ENCODE measurements around the gene JTB.
A peak's percentile ranks its signal among the peaks of the same experiment; 100 is the strongest.
"Not testable (repeated sequence)": the region's sequence is repeated elsewhere in the genome, so short reads cannot be mapped to it uniquely, and the experiment has no call there.

The JTB gene

DNA sequence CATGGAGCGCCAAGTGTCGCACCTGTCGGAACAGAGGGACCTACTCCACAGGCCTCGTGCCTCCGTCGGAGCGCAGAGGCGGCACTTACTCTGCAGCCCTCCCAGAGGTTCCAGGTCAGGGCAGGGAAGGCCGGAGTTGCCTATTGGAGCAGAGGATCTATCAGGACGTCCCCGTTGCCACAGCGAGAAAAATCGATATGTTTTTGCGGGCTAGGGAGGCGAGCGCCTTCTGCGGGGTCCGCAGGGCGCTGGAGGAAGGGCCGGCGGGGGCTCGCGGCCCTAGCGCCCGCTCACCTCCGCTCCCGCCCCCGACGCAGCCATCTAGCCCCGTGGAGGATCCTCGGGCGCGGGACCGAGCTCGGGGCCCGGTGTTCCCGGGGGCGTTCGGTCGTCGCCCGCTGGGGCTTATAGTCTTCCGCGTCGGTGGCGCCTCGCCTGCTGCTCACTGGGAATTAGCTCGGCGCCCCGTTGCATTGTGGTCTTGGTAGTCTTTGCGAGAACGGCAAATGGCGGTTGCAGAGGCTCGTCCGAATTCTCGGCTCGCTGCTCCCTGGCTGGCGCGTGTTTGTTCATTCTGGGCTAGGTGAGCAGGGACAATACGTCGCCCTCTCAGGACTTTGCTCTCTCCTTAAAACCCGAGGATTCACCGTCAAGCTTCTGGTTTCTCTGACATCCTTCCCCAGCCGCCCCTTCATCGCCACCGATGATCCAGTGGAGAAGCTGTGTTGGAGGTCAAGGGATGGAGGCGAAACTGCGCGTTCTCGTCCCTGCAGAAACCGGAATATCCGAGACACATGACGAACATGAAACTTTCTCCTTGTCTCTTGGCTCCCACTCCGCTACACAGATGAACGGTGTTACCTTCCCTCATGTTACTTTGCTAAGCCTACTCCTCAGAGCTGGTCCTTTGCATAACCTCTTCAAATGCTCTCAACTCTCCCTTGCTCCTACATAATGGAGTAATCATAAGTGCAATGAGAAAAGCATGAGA lies at the start of gene JTB:
TSS of gene JTB (minus strand) at position 425 of the 991 bp plus-strand sequence. CDS start at position 3, 422 bp downstream.
- Histone ChIP-seq H3K27ac (ENCODE audit: low read depth, low read length) (peak within 1 kb of the TSS; percentile 79), H3K4me1 (ENCODE audit: control insufficient read depth, insufficient read depth, low read length) (peaks cover 2% of the 10 kb centered on the region; the same call in 1 of the 2 replicates), H3K36me3 (ENCODE audit: control insufficient read depth, insufficient read depth, low read length) (peaks cover 41% of the 10 kb centered on the region), H3K9me3 (ENCODE audit: control insufficient read depth, insufficient read depth, low read depth, low read length) (no peaks in the 10 kb centered on the region), H3K27me3 (ENCODE audit: control insufficient read depth, insufficient read depth, low read length) (no peaks in the 10 kb centered on the region), H3K9ac (ENCODE audit: low read length) (peak within 1 kb of the TSS; percentile 87), H3K4me3 (ENCODE audit: low read depth, low read length) (peak within 1 kb of the TSS; percentile 73)

DNA sequence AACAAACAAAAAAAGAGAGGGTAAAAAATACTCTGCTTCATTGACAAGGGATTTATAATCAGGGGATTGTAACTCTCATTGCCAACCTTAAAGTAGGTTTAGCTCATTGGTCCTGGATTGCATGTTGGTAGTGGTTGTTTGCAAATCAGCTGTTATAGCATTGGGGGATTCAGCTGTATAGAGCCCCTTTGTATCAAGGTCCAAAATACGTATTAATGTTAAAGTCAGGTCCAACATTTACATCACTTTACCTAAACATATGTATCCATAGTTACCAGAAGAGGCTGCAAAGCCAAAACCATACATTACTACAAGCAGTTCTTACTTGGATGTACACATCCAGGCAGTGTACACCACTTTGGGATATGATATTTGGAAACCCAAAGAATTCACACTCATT lies 42.5 kb upstream of the JTB start:
- Histone ChIP-seq H3K9me3 (ENCODE audit: control insufficient read depth, insufficient read depth, low read depth, low read length) (no peaks in the 10 kb centered on the region), H3K27me3 (ENCODE audit: control insufficient read depth, insufficient read depth, low read length) (no peaks in the 10 kb centered on the region), H3K36me3 (ENCODE audit: control insufficient read depth, insufficient read depth, low read length) (no peaks in the 10 kb centered on the region), H3K27ac (ENCODE audit: low read depth, low read length) (no peak overlapping the region), H3K9ac (ENCODE audit: low read length) (no peak overlapping the region), H3K4me1 (ENCODE audit: control insufficient read depth, insufficient read depth, low read length) (no peaks in the 10 kb centered on the region), H3K4me3 (ENCODE audit: low read depth, low read length) (no peak overlapping the region)

DNA sequence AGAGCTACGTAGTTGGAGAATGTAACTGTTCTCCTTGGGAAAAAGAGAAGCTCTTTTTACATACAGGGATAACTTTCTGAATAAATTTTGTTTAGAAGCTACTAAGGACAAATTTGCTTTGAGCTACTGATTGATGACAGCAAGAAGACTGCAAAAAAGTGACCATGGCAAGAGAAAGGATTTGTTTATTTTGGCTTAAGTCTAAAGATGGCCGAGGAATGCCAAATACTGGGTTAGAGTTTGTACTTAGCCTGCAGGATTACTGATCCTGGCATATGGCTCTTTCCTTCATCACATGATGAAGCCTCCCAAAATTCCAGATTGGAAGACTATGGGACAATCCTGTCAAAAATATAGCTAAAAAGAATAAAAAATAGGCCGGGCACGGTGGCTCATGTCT lies 41.8 kb upstream of the JTB start:
- H3K9ac ChIP-seq (ENCODE audit: low read length) = no peak overlapping the region
- no peak overlapping the region for H3K4me3 ChIP-seq (ENCODE audit: low read depth, low read length)
- no peaks in the 10 kb centered on the region for H3K4me1 ChIP-seq (ENCODE audit: control insufficient read depth, insufficient read depth, low read length)
- H3K27ac ChIP-seq (ENCODE audit: low read depth, low read length) = no peak overlapping the region
- no peaks in the 10 kb centered on the region for H3K27me3 ChIP-seq (ENCODE audit: control insufficient read depth, insufficient read depth, low read length)
- no peaks in the 10 kb centered on the region for H3K9me3 ChIP-seq (ENCODE audit: control insufficient read depth, insufficient read depth, low read depth, low read length)
- no peaks in the 10 kb centered on the region for H3K36me3 ChIP-seq (ENCODE audit: control insufficient read depth, insufficient read depth, low read length)

DNA sequence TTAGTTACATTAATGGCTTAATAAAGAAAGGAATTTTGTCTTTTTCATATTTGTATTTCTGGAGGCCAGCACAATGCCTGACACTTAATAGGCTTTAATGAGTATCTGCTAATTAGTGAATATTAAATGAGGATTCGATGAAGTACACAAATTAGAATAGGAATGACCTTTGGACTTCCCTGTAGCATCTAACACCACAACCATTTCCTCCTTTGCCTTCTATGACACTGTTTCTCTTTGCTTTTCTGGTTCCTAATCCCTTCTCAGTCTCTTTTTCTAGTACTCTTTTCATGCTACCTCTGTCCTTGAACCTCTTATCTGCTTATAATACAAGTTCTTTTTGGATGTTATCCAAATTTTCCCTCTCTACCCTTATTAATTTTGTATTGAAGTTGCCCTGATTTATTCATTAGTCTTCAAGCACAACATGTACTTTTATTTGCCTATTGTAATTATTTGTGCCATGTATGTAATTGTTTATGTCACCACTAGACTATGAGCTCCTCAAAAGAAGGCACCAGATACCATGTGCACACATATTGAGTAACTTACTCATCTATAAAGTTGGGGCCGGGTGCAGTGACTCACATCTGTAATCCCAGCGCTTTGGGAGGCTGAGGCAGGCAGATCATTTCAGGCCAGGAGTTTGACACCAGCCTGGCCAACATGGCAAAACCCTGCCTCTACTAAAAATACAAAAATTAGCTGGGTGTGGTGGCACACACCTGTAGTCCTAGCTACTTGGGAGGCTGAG lies 36.9 kb upstream of the JTB start:
- no peak overlapping the region for H3K4me3 ChIP-seq (ENCODE audit: low read depth, low read length)
- no peak overlapping the region for H3K9ac ChIP-seq (ENCODE audit: low read length)
- no peaks in the 10 kb centered on the region for H3K36me3 ChIP-seq (ENCODE audit: control insufficient read depth, insufficient read depth, low read length)
- H3K4me1 ChIP-seq (ENCODE audit: control insufficient read depth, insufficient read depth, low read length) = no peaks in the 10 kb centered on the region
- H3K27me3 ChIP-seq (ENCODE audit: control insufficient read depth, insufficient read depth, low read length) = no peaks in the 10 kb centered on the region
- H3K9me3 ChIP-seq (ENCODE audit: control insufficient read depth, insufficient read depth, low read depth, low read length) = no peaks in the 10 kb centered on the region
- H3K27ac ChIP-seq (ENCODE audit: low read depth, low read length) = no peak overlapping the region

DNA sequence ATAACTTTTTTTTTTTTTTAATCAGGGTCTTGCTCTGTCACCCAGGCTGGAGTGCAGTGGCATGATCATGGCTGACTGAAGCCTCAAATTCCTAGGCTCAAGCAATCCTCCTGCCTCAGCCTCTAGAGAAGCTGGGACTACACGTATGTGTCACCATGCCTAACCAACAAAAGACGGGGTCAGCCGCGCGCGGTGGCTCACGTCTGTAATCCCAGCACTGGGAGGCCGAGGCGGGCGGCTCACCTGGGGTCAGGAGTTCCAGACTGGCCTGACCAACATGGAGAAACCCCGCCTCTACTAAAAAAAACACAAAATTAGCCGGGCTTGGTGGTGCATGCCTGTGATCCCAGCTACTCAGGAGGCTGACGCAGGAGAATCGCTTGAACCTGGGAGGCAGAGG lies 35.1 kb upstream of the JTB start:
- not testable (repeated sequence) for H3K4me3 ChIP-seq (ENCODE audit: low read depth, low read length); H3K36me3 ChIP-seq (ENCODE audit: control insufficient read depth, insufficient read depth, low read length); H3K27ac ChIP-seq (ENCODE audit: low read depth, low read length); H3K9me3 ChIP-seq (ENCODE audit: control insufficient read depth, insufficient read depth, low read depth, low read length); H3K27me3 ChIP-seq (ENCODE audit: control insufficient read depth, insufficient read depth, low read length); H3K9ac ChIP-seq (ENCODE audit: low read length); H3K4me1 ChIP-seq (ENCODE audit: control insufficient read depth, insufficient read depth, low read length)

DNA sequence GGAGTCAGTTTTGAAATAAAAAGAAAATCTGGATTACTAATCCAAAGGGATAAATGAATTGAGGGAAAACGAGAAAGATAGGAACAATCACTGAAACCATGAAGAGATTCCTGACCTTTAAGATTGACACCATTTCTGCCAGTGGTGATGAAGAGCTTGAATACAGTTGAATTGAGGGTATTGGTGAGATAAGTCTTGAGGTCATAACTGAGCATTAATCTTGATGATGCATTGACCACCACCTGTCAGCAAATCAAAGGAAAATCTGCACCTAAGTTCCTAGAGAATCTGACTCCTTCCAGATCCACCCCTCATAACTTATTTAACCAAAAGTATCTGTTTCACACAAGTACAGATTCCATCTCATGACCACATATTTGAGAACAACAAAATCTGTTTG lies 34.7 kb upstream of the JTB start:
- H3K4me3 ChIP-seq (ENCODE audit: low read depth, low read length) = no peak overlapping the region
- H3K4me1 ChIP-seq (ENCODE audit: control insufficient read depth, insufficient read depth, low read length) = no peaks in the 10 kb centered on the region
- no peak overlapping the region for H3K9ac ChIP-seq (ENCODE audit: low read length)
- H3K27me3 ChIP-seq (ENCODE audit: control insufficient read depth, insufficient read depth, low read length) = no peaks in the 10 kb centered on the region
- H3K9me3 ChIP-seq (ENCODE audit: control insufficient read depth, insufficient read depth, low read depth, low read length) = no peaks in the 10 kb centered on the region
- no peaks in the 10 kb centered on the region for H3K36me3 ChIP-seq (ENCODE audit: control insufficient read depth, insufficient read depth, low read length)
- no peak overlapping the region for H3K27ac ChIP-seq (ENCODE audit: low read depth, low read length)

DNA sequence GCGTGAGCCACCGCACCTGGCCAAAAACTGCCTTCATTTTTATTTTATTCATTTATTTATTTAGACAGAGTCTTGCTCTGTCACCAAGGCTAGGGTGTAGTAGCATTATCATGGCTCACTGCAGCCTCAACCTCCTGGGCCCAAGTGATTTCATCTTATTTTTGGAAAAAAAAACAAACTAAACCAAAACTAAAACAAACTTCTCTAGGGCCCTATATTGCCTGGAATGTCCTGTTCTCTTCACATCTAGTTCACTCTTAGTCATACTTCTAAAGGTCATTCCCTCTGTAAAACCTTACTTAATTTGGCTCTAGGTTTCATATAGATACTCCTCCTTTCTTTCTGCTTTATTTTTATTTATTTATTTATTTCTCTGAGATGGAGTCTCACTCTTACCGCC lies 28.7 kb upstream of the JTB start:
- no peaks in the 10 kb centered on the region for H3K9me3 ChIP-seq (ENCODE audit: control insufficient read depth, insufficient read depth, low read depth, low read length)
- H3K9ac ChIP-seq (ENCODE audit: low read length) = no peak overlapping the region
- H3K4me3 ChIP-seq (ENCODE audit: low read depth, low read length) = no peak overlapping the region
- no peaks in the 10 kb centered on the region for H3K36me3 ChIP-seq (ENCODE audit: control insufficient read depth, insufficient read depth, low read length)
- H3K27ac ChIP-seq (ENCODE audit: low read depth, low read length) = no peak overlapping the region
- H3K4me1 ChIP-seq (ENCODE audit: control insufficient read depth, insufficient read depth, low read length) = no peaks in the 10 kb centered on the region
- no peaks in the 10 kb centered on the region for H3K27me3 ChIP-seq (ENCODE audit: control insufficient read depth, insufficient read depth, low read length)

DNA sequence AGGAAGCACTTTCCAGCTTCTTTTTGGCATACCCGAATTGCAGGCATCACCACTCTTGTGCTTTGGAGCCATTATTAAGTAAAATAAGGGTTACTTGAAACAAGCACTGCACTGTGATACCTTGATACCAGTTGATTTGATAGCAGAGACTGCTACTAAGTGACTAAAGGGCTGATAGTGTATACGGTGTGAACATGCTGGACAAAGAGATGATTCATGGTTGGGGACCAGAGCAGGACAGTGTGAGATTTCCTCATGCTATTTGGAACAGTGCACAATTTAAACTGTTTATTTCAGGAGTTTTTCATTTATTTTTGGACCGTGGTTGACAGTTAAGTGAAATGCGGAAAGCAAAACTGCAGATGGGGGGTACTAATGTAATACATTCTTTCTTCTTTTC lies 22.9 kb upstream of the JTB start:
- H3K36me3 ChIP-seq (ENCODE audit: control insufficient read depth, insufficient read depth, low read length) = peaks cover 4% of the 10 kb centered on the region
- H3K9ac ChIP-seq (ENCODE audit: low read length) = no peak overlapping the region
- no peak overlapping the region for H3K27ac ChIP-seq (ENCODE audit: low read depth, low read length)
- no peak overlapping the region for H3K4me3 ChIP-seq (ENCODE audit: low read depth, low read length)
- no peaks in the 10 kb centered on the region for H3K4me1 ChIP-seq (ENCODE audit: control insufficient read depth, insufficient read depth, low read length)
- H3K27me3 ChIP-seq (ENCODE audit: control insufficient read depth, insufficient read depth, low read length) = no peaks in the 10 kb centered on the region
- H3K9me3 ChIP-seq (ENCODE audit: control insufficient read depth, insufficient read depth, low read depth, low read length) = no peaks in the 10 kb centered on the region

DNA sequence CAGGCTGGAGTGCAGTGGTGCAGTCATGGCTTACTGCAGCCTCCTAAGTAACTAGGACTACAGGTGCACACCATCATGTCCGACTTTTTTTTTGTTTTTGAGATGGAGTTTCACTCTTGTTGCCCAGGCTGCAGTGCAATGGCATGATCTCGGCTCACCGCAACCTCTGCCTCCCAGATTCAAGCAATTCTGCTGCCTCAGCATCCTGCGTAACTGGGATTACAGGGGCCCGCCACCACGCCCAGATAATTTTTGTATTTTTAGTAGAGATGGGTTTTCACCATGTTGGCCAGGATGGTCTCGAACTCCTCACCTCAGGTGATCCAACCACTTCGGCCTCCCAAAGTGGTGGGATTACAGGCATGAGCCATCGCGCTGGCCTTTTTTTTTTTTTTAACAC lies 19.4 kb upstream of the JTB start:
- not testable (repeated sequence) for H3K9ac ChIP-seq (ENCODE audit: low read length); H3K27ac ChIP-seq (ENCODE audit: low read depth, low read length); H3K9me3 ChIP-seq (ENCODE audit: control insufficient read depth, insufficient read depth, low read depth, low read length)

DNA sequence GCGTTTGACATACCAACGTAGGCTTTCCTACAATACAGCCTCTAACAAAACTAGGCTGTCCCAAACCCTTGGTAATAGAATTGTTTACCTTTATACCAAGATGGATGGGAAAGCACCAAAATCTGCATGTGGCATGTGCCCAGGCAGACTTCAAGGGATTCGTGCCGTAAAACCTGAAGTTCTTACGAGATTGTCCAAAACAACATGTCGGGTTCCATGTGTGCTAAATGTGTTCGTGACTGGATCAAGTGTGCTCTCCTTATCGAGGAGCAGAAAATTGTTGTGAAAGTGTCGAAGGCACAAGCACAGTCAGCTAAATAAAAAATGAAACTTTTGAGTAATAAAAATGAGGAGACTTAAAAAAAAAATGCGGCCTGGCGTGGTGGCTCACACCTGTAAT lies 18.2 kb upstream of the JTB start:
- H3K4me3 ChIP-seq (ENCODE audit: low read depth, low read length) = no peak overlapping the region
- H3K36me3 ChIP-seq (ENCODE audit: control insufficient read depth, insufficient read depth, low read length) = peaks cover 46% of the 10 kb centered on the region
- H3K27me3 ChIP-seq (ENCODE audit: control insufficient read depth, insufficient read depth, low read length) = no peaks in the 10 kb centered on the region
- H3K9ac ChIP-seq (ENCODE audit: low read length) = no peak overlapping the region
- H3K9me3 ChIP-seq (ENCODE audit: control insufficient read depth, insufficient read depth, low read depth, low read length) = no peaks in the 10 kb centered on the region
- H3K27ac ChIP-seq (ENCODE audit: low read depth, low read length) = no peak overlapping the region
- peaks cover 8% of the 10 kb centered on the region for H3K4me1 ChIP-seq (ENCODE audit: control insufficient read depth, insufficient read depth, low read length)

More for the DNA sequence above, 19.4 kb upstream of the JTB start:
- H3K4me1 ChIP-seq (ENCODE audit: control insufficient read depth, insufficient read depth, low read length); H3K4me3 ChIP-seq (ENCODE audit: low read depth, low read length); H3K27me3 ChIP-seq (ENCODE audit: control insufficient read depth, insufficient read depth, low read length): not testable (repeated sequence)
- H3K36me3 ChIP-seq (ENCODE audit: control insufficient read depth, insufficient read depth, low read length) = peaks cover 36% of the 10 kb centered on the region

DNA sequence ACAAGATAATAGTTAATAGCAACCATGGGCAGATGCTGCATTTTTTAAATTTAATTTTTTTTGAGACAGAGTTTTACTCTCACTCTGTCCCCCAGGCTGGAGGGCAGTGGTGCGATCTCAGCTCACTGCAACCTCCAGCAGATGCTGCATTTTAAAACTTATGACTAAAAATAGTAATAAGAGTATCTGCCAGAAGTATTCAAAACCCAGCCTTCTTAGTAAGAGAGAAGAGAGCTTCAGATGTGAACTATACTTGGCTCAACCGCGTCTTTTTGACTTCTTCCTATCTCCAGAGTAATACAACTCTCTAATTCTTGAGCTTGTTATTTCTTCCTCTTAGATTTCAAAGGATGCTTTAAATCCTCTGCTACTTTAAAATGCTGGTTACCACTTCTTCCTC lies 17.7 kb upstream of the JTB start:
- H3K27me3 ChIP-seq (ENCODE audit: control insufficient read depth, insufficient read depth, low read length) = no peaks in the 10 kb centered on the region
- H3K36me3 ChIP-seq (ENCODE audit: control insufficient read depth, insufficient read depth, low read length) = peaks cover 46% of the 10 kb centered on the region
- H3K27ac ChIP-seq (ENCODE audit: low read depth, low read length) = no peak overlapping the region
- H3K9ac ChIP-seq (ENCODE audit: low read length) = no peak overlapping the region
- H3K4me3 ChIP-seq (ENCODE audit: low read depth, low read length) = no peak overlapping the region
- no peaks in the 10 kb centered on the region for H3K9me3 ChIP-seq (ENCODE audit: control insufficient read depth, insufficient read depth, low read depth, low read length)
- peaks cover 8% of the 10 kb centered on the region for H3K4me1 ChIP-seq (ENCODE audit: control insufficient read depth, insufficient read depth, low read length)

Data from HUES6 (cell line).